GM23338 (cell line): ENCODE data around the gene CCDC70. TPM values are rescaled to one million over a fixed set of nuclear protein-coding genes. Genes with fewer than 3 reads are reported as not detected.

ENCODE experiments used
- ATAC-seq: fragments of 200-7000 bp; cut with Tn5 transposase; 3 replicates; pipeline ENCODE4 v1.9.1; 2020
- DNase-seq: peaks from one replicate; pipeline ENCODE4 v3.0.0-alpha.2; 2015; ENCODE audit warnings: low spot score
- H2AFZ ChIP-seq: fragments of 200-600 bp; sonication (generic); 2 replicates; pipeline ENCODE4 v1.8.0; 2016; ENCODE audit warnings: antibody characterized with exemption, mild to moderate bottlenecking, moderate library complexity
- H3F3A ChIP-seq: fragments of 200-600 bp; sonication (generic); replicated peaks from 2 replicates; pipeline ENCODE4 v1.8.0; 2017; ENCODE audit warnings: antibody characterized with exemption, mixed run types, low read depth
- H3K27ac ChIP-seq: fragments of 200-600 bp; sonication (generic); 2 replicates; pipeline ENCODE4 v1.6.1; 2016; ENCODE audit warnings: low read depth
- H3K27me3 ChIP-seq: fragments of 200-600 bp; sonication (generic); 2 replicates; pipeline ENCODE4 v1.8.0; 2016; ENCODE audit warnings: mild to moderate bottlenecking, mixed run types, moderate library complexity; ENCODE audit not compliant: insufficient read depth
- H3K36me3 ChIP-seq: fragments of 200-600 bp; sonication (generic); 2 replicates; pipeline ENCODE4 v1.8.0; 2016; ENCODE audit warnings: mild to moderate bottlenecking; ENCODE audit not compliant: insufficient read depth
- H3K4me1 ChIP-seq: fragments of 200-600 bp; sonication (generic); 2 replicates; pipeline ENCODE4 v1.8.0; 2016; ENCODE audit warnings: mild to moderate bottlenecking, moderate library complexity; ENCODE audit not compliant: insufficient read depth
- H3K4me2 ChIP-seq: fragments of 200-600 bp; sonication (generic); 2 replicates; pipeline ENCODE4 v1.7.1; 2017; ENCODE audit warnings: mixed run types
- H3K4me3 ChIP-seq: fragments of 200-600 bp; sonication (generic); 2 replicates; pipeline ENCODE4 v1.6.1; 2016; ENCODE audit warnings: mixed run types
- H3K79me2 ChIP-seq: fragments of 200-600 bp; sonication (generic); replicated peaks from 2 replicates; pipeline ENCODE4 v1.8.0; 2017; ENCODE audit warnings: mild to moderate bottlenecking; ENCODE audit not compliant: insufficient read depth
- H3K9me2 ChIP-seq: fragments of 200-600 bp; sonication (generic); 2 replicates; pipeline ENCODE4 v1.8.0; 2017; ENCODE audit not compliant: insufficient read depth
- H4K20me1 ChIP-seq: fragments of 200-600 bp; sonication (generic); replicated peaks from 2 replicates; pipeline ENCODE4 v1.8.0; 2017; ENCODE audit warnings: mild to moderate bottlenecking; ENCODE audit not compliant: insufficient read depth
- H3K27ac Mint-ChIP-seq: 2 replicates; pipeline ENCODE4 v1.8.0; 2020; ENCODE audit warnings: inconsistent platforms, mild to moderate bottlenecking, moderate library complexity, mixed read lengths
- H3K27me3 Mint-ChIP-seq: 3 replicates; pipeline ENCODE4 v1.8.0; 2022; ENCODE audit warnings: low read depth, mild to moderate bottlenecking, moderate library complexity, mixed read lengths, inconsistent platforms; ENCODE audit not compliant: insufficient read depth, poor library complexity
- H3K36me3 Mint-ChIP-seq: 3 replicates; pipeline ENCODE4 v1.8.0; 2021; ENCODE audit warnings: low read depth, mild to moderate bottlenecking, inconsistent platforms, moderate library complexity, mixed read lengths
- H3K4me1 Mint-ChIP-seq: 3 replicates; pipeline ENCODE4 v1.8.0; 2020; ENCODE audit warnings: mild to moderate bottlenecking, inconsistent platforms, mixed read lengths
- H3K4me3 Mint-ChIP-seq: 3 replicates; pipeline ENCODE4 v1.8.0; 2021; ENCODE audit warnings: moderate library complexity, mild to moderate bottlenecking, inconsistent platforms, mixed read lengths
- H3K9me3 Mint-ChIP-seq: 3 replicates; pipeline ENCODE4 v1.8.0; 2020; ENCODE audit warnings: moderate library complexity, mild to moderate bottlenecking, inconsistent platforms, mixed read lengths
- CREB1 ChIP-seq: fragments of 250-450 bp; sonication (Bioruptor Pico); IDR thresholded peaks from 2 replicates; pipeline ENCODE4 v1.5.0; 2020; ENCODE audit warnings: low read depth, mild to moderate bottlenecking, moderate library complexity
- EZH2 ChIP-seq: fragments of 200-600 bp; sonication (generic); IDR thresholded peaks from one replicate; pipeline ENCODE4 v1.8.0; 2017; ENCODE audit warnings: antibody characterized with exemption, mild to moderate bottlenecking, low read depth; ENCODE audit not compliant: unreplicated experiment
- EZH2phosphoT487 ChIP-seq: fragments of 200-600 bp; sonication (generic); IDR thresholded peaks from one replicate; pipeline ENCODE4 v1.8.1; 2018; ENCODE audit warnings: antibody characterized with exemption; ENCODE audit not compliant: unreplicated experiment
- JUNB ChIP-seq: IDR thresholded peaks from one replicate; pipeline ENCODE4 v1.6.1; 2016; ENCODE audit warnings: antibody characterized with exemption; ENCODE audit not compliant: unreplicated experiment
- NANOG ChIP-seq: IDR thresholded peaks from 2 replicates; pipeline ENCODE4 v1.6.1; 2016; ENCODE audit warnings: antibody characterized with exemption, borderline replicate concordance
- STAT1 ChIP-seq: IDR thresholded peaks from one replicate; pipeline ENCODE4 v1.6.1; 2016; ENCODE audit warnings: antibody characterized with exemption; ENCODE audit not compliant: unreplicated experiment
- ZNF114 ChIP-seq: fragments of 250-450 bp; sonication (Bioruptor Pico); IDR thresholded peaks from 2 replicates; pipeline ENCODE4 v1.5.0; 2020; ENCODE audit warnings: mild to moderate bottlenecking, moderate library complexity
- ZNF331 ChIP-seq: fragments of 250-450 bp; sonication (Bioruptor Pico); IDR thresholded peaks from 2 replicates; pipeline ENCODE4 v1.5.0; 2020; ENCODE audit warnings: low read depth, mild to moderate bottlenecking, moderate library complexity
- polyA plus RNA-seq: library from polyadenylated mRNA; unstranded; fragments of >200 nt; fragmentation: Nextera tagmentation; extraction: Ambion mirVana; gene quantifications from 2 replicates; pipeline ENCODE4 v1.2.1, GENCODE V29; 2016
- total RNA-seq: library from RNA; depleted of rRNA; stranded (reverse); fragments of >200 nt; shearing (Covaris generic); gene quantifications from 2 replicates; pipeline ENCODE4 v1.2.3, GENCODE V29; 2014
- TF ChIP-seq, protein P1 (sequence below): IDR thresholded peaks from 2 replicates; pipeline ENCODE4 v1.6.1; 2016; ENCODE audit warnings: antibody characterized with exemption
- TF ChIP-seq, protein P2 (sequence below): IDR thresholded peaks from one replicate; pipeline ENCODE4 v1.6.1; 2018; ENCODE audit warnings: antibody characterized with exemption; ENCODE audit not compliant: unreplicated experiment
- TF ChIP-seq, protein P3 (sequence below), 2 experiments: fragments of 200-600 bp in 1 of 2; sonication (generic) in 1 of 2; conservative IDR thresholded peaks; 2 replicates each; pipeline versions ENCODE4 v1.5.1 to v1.6.1; 2016 to 2017; ENCODE audit warnings: antibody characterized with exemption in 2 of 2, low read depth in 2 of 2, mild to moderate bottlenecking in 2 of 2, moderate library complexity in 1 of 2

Gene CCDC70
- total and polyA plus RNA-seq, 2 experiments from 2014 or later, result not detected

DNA sequence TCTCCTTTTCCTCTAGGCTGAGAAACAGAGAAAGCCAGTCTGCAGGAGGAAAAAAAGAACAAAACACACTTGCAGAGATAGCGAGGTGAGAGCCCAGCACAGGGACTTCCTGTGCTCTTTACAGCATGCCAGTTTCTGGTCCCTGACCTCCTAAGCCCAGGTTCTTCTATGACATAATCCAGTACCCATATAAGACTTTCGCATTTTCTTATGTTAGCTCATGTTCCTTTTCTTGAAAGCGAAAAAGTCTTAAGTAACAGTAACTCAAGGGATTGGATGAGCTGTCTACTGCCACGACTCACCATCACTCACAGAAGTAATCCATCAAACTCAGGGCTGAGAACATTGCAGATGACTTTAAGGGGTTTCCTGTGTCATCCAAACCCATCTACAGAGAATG, 17.4 kb downstream of the CCDC70 start:
- ATAC-seq (no peak), DNase-seq (no peak)
- TF ChIP-seq ZNF114 (CRISPR knock-in tag) (no peak), EZH2phosphoT487 (no peak), STAT1 (no peak), JUNB (no peak), EZH2 (no peak), NANOG (no peak), CREB1 (no peak)
- TF ChIP-seq, protein P1, sequence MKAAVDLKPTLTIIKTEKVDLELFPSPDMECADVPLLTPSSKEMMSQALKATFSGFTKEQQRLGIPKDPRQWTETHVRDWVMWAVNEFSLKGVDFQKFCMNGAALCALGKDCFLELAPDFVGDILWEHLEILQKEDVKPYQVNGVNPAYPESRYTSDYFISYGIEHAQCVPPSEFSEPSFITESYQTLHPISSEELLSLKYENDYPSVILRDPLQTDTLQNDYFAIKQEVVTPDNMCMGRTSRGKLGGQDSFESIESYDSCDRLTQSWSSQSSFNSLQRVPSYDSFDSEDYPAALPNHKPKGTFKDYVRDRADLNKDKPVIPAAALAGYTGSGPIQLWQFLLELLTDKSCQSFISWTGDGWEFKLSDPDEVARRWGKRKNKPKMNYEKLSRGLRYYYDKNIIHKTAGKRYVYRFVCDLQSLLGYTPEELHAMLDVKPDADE, result no peak
- TF ChIP-seq, protein P2, sequence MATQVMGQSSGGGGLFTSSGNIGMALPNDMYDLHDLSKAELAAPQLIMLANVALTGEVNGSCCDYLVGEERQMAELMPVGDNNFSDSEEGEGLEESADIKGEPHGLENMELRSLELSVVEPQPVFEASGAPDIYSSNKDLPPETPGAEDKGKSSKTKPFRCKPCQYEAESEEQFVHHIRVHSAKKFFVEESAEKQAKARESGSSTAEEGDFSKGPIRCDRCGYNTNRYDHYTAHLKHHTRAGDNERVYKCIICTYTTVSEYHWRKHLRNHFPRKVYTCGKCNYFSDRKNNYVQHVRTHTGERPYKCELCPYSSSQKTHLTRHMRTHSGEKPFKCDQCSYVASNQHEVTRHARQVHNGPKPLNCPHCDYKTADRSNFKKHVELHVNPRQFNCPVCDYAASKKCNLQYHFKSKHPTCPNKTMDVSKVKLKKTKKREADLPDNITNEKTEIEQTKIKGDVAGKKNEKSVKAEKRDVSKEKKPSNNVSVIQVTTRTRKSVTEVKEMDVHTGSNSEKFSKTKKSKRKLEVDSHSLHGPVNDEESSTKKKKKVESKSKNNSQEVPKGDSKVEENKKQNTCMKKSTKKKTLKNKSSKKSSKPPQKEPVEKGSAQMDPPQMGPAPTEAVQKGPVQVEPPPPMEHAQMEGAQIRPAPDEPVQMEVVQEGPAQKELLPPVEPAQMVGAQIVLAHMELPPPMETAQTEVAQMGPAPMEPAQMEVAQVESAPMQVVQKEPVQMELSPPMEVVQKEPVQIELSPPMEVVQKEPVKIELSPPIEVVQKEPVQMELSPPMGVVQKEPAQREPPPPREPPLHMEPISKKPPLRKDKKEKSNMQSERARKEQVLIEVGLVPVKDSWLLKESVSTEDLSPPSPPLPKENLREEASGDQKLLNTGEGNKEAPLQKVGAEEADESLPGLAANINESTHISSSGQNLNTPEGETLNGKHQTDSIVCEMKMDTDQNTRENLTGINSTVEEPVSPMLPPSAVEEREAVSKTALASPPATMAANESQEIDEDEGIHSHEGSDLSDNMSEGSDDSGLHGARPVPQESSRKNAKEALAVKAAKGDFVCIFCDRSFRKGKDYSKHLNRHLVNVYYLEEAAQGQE, result no peak
- TF ChIP-seq, protein P3, sequence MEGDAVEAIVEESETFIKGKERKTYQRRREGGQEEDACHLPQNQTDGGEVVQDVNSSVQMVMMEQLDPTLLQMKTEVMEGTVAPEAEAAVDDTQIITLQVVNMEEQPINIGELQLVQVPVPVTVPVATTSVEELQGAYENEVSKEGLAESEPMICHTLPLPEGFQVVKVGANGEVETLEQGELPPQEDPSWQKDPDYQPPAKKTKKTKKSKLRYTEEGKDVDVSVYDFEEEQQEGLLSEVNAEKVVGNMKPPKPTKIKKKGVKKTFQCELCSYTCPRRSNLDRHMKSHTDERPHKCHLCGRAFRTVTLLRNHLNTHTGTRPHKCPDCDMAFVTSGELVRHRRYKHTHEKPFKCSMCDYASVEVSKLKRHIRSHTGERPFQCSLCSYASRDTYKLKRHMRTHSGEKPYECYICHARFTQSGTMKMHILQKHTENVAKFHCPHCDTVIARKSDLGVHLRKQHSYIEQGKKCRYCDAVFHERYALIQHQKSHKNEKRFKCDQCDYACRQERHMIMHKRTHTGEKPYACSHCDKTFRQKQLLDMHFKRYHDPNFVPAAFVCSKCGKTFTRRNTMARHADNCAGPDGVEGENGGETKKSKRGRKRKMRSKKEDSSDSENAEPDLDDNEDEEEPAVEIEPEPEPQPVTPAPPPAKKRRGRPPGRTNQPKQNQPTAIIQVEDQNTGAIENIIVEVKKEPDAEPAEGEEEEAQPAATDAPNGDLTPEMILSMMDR (conservative IDR thresholded peaks at IDR 0.05; ENCODE audit: low read depth in 2 of 2), result no peak
- Histone ChIP-seq H3K9me2 (no peaks in the 10 kb centered on the region), H2AFZ (no peak overlapping the region), H3K79me2 (no peaks in the 10 kb centered on the region), H3K27ac (no peak overlapping the region), H3K36me3 (no peaks in the 10 kb centered on the region), H4K20me1 (no peaks in the 10 kb centered on the region), H3K4me1 (no peaks in the 10 kb centered on the region), H3F3A (no peaks in the 10 kb centered on the region), H3K4me3 (no peak overlapping the region), H3K27me3 (no peaks in the 10 kb centered on the region), H3K4me2 (no peak overlapping the region)
- Mint-ChIP-seq H3K27ac (no peak overlapping the region), H3K9me3 (peaks cover 18% of the 10 kb centered on the region), H3K27me3 (peaks cover 3% of the 10 kb centered on the region), H3K4me1 (no peaks in the 10 kb centered on the region), H3K36me3 (peaks cover 7% of the 10 kb centered on the region; the same call in 2 of the 3 replicates), H3K4me3 (no peak overlapping the region)

GRCh38 chr13:51881296-51881695, 19.5 kb downstream of the CCDC70 start:
- no peak for ATAC-seq
- peaks cover 20% of the 10 kb centered on the region for H3K9me3 Mint-ChIP-seq
- no peak overlapping the region for H3K4me3 ChIP-seq

More at GRCh38 chr13:51881296-51881695, 19.5 kb downstream of the CCDC70 start:
- H3K27me3 Mint-ChIP-seq, result peaks cover 2% of the 10 kb centered on the region
- no peak overlapping the region for H3K27ac ChIP-seq
- H3K4me1 Mint-ChIP-seq, result no peaks in the 10 kb centered on the region
- H3K27me3 ChIP-seq, result no peaks in the 10 kb centered on the region
- no peak overlapping the region for H3K4me2 ChIP-seq
- no peak overlapping the region for H3K4me3 Mint-ChIP-seq
- no peaks in the 10 kb centered on the region for H3K36me3 ChIP-seq
- no peaks in the 10 kb centered on the region for H4K20me1 ChIP-seq
- no peaks in the 10 kb centered on the region for H3K79me2 ChIP-seq
- H3F3A ChIP-seq, result no peaks in the 10 kb centered on the region
- H2AFZ ChIP-seq, result no peak overlapping the region
- H3K4me1 ChIP-seq, result no peaks in the 10 kb centered on the region
- no peak overlapping the region for H3K27ac Mint-ChIP-seq
- peaks cover 7% of the 10 kb centered on the region; the same call in 2 of the 3 replicates for H3K36me3 Mint-ChIP-seq
- DNase-seq, result no peak
- H3K9me2 ChIP-seq, result peaks cover 6% of the 10 kb centered on the region; the same call in 1 of the 2 replicates
- TF ChIP-seq STAT1 (no peak), NANOG (no peak), EZH2phosphoT487 (no peak), CREB1 (no peak), ZNF331 (CRISPR knock-in tag) (no peak)
- TF ChIP-seq, protein P2, result no peak
- TF ChIP-seq, protein P3 (conservative IDR thresholded peaks at IDR 0.05; ENCODE audit: low read depth in 2 of 2), result no peak
